NCI-H2107 treated with DMSO at 0.1 percent for 48 hours (cell line): Measurements from ENCODE around the gene SNAI3.

Experiments used
- DNase-seq: peaks from one replicate; lab custom pipeline; 2025; ENCODE audit not compliant: unreplicated experiment; lab: John Stamatoyannopoulos, UW

SNAI3 gene

GRCh38 chr16:88721815-88722755 is 35.8 kb upstream of the SNAI3 start:
- no peak for DNase-seq

DNA sequence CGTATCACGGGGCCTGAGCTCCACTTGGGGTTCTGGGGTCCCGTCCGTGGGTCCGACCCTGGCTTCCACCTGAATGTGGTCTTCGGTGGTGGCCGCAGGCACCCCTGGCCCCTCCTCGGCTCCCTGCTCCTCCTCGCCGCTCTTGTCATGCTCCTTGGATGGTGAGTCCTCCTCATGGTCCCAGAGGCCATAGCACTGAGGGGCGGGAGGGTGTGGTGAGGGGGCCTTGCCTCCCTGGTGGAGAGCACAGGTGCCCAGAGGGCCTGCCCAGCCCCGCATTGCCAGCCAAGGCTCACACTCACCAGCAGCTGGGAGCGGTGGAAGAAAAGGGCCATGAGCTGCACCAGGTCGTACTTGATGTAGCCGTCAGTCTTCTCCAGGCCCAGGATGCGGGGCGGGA is 34.9 kb upstream of the SNAI3 start:
- DNase-seq = no peak

GRCh38 chr16:88720396-88720970 is 34.2 kb upstream of the SNAI3 start:
- DNase-seq = no peak

GRCh38 chr16:88719933-88720296 is 33.6 kb upstream of the SNAI3 start:
- DNase-seq = no peak

DNA sequence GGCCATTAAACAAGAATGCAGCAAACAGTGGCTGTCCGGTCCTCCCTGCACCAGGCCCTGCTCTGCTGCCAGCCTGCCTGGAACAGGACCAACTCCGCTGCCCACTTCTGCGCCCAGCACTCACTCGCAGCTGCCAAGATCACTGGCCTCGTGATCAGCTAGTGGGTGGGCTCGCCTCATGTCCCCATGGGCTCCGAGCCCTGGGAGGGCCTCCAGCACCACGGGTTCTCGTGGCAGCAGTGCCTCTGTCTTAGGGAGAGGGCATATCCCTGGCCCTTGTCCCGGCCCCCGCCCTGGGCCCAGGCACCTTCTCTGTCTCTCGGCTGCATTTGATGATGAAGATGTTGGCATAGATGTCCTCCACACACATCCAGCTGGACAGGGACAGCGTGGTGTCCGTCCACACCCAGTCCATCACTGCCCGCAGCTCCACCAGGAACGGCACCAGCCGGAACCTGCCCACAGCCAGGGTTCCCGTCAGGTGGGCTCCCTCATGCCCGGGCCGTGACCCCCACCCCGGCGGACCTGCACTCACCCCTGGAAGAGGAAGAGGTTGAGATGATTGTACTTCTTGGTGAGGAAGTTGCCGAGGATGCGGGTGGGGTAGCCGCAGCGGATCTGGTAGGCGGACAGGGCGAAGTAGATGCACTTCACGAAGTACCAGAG is 33.1 kb upstream of the SNAI3 start:
- DNase-seq = no peak

GRCh38 chr16:88718178-88718577 is 31.9 kb upstream of the SNAI3 start:
- no peak for DNase-seq

GRCh38 chr16:88716601-88717001 is 30.3 kb upstream of the SNAI3 start:
- no peak for DNase-seq

DNA sequence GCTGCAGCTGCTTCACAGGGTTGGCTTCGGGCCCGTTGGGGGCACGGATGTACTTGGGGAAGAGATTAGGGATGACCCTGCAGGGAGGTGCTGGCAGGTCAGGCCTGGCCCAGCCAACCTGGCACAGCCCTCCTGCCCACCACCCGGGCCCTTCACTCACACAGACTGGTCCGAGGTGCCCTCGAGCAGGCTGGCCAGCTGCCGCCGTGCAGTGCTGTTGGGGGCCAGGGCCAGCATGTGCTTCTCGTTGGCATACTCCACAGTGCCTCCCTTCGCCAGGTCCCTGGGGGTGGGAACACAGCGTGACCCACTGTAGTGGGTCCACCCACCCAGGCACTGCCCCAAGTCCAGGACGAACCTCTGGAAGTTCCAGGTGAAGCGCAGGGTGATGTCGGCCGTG is 29.9 kb upstream of the SNAI3 start:
- no peak for DNase-seq

- DNase-seq = no peak
Observed at GRCh38 chr16:88715312-88716190, 29.2 kb upstream of the SNAI3 start.

- DNase-seq = no peak
Observed at GRCh38 chr16:88714420-88715302, 28.4 kb upstream of the SNAI3 start.

- no peak for DNase-seq
Observed at GRCh38 chr16:88713568-88714419, 27.5 kb upstream of the SNAI3 start.

DNA sequence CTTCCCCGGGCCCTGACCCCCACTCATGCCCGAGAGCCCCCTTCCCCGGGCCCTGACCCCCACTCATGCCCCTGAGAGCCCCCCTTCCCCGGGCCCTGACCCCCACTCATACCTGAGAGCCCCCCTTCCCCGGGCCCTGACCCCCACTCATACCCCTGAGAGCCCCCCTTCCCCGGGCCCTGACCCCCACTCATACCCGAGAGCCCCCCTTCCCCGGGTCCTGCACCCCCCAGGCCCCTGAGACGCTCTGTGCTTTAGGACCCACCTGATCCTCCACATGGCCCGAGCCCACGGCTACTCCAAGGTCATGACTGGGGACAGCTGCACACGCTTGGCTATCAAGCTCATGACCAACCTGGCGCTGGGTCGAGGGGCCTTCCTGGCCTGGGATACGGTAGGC is 26.7 kb upstream of the SNAI3 start:
- no peak for DNase-seq

DNA sequence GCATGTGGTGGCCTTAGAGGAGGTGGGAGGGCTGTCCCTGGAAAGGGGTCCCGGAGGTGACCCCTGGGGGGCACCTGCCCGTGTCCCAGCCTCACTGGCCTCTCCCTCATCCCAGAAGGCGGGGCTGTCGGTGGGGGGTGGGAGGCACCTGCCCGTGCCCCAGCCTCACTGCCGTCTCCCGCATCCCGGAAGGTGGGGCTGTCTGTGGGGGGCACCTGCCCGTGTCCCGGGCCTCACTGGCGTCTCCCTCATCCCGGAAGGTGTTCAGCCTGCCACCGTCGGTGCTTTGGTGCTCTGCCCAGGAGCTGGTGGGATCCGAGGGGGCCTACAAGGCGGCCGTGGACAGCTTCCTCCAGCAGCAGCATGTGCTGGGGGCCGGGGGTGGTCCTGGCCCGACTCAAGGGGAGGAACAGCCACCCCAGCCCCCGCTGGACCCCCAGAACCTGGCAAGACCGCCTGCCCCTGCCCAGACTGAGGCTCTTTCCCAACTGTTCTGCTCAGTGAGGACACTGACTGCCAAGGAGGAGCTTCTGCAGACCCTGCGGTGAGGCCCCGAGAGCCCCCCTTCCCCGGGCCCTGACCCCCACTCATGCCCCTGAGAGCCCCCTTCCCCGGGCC is 26.2 kb upstream of the SNAI3 start:
- no peak for DNase-seq

GRCh38 chr16:88711750-88712340 is 25.5 kb upstream of the SNAI3 start:
- no peak for DNase-seq

- no peak for DNase-seq
Observed at GRCh38 chr16:88710556-88710955, 24.2 kb upstream of the SNAI3 start.

GRCh38 chr16:88706965-88707826 is 20.9 kb upstream of the SNAI3 start:
- DNase-seq = no peak

DNA sequence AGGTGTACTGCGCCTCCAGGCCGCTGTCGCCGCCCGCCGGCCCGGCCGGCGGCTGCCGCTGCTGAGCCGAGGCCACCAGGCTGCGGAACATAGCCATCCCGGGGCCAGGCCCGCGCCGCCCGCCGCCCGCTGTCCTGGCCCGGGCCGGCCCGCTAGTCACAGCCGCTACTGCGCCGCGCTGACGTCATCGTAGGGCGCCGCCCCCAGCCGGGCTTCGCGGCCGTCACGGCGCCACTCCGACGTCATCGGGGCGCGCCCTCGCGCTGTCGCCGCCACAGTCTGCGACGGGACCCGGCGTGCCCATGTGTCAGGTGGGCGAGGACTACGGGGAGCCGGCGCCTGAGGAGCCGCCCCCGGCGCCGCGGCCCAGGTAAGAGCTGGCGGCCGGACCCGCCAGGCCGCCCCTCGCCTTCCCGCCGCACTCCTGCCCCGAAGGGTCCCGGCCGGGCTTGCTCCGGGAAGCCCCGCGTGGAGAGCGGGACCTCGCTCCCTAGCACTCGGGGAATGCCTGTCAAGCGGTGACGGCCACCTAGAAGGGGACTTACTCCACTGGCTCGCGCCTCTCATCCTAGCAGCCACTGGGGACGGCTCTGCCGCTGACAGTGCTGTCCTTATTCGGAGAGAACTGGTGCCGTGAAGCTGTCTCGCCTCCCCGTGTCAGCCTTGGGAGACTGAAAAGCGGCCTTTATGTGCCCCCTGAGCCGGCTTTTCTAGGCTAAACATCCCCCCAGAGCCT is 20.1 kb upstream of the SNAI3 start, which contains the start of the genes CTU2 and RNF166:
Gene CTU2 (plus strand): TSS at position 275 of the 736 bp plus-strand sequence. CDS start 28 bp downstream, at position 303.
Gene RNF166 (minus strand): TSS at position 180 of the 736 bp plus-strand sequence. CDS start 83 bp downstream, at position 97.
- DNase-seq = peak; percentile 19
